A549 (cell line): Measurements from ENCODE around the gene PTTG1IP.

ENCODE experiments used
- CTCF ChIP-seq: fragments of >200 bp; sonication (Bioruptor Twin); formaldehyde crosslinking; IDR thresholded peaks from 3 replicates; pipeline ENCODE4 v1.5.1; 2016
- EP300 ChIP-seq, 2 experiments: fragments of >200 bp; sonication (Bioruptor Twin); formaldehyde crosslinking; IDR thresholded peaks; 2 replicates in 1 of 2; 3 replicates in 1 of 2; pipeline ENCODE4 v1.6.1; 2016 to 2017
- HDAC2 ChIP-seq: fragments of 200-600 bp; sonication (generic); IDR thresholded peaks from 2 replicates; pipeline ENCODE4 v1.6.1; 2016
- HMGXB4 ChIP-seq: fragments of 250-450 bp; sonication (Bioruptor Pico); IDR thresholded peaks from 2 replicates; pipeline ENCODE4 v1.5.0; 2021; ENCODE audit warnings: mild to moderate bottlenecking, moderate library complexity, borderline replicate concordance
- JUN ChIP-seq, 2 experiments: fragments of >200 bp; sonication (Bioruptor Twin); formaldehyde crosslinking; IDR thresholded peaks; 2 replicates in 1 of 2; 3 replicates in 1 of 2; pipeline ENCODE4 v1.6.1; 2016 to 2017
- KDM5A ChIP-seq: fragments of 200-600 bp; sonication (generic); IDR thresholded peaks from 2 replicates; pipeline ENCODE4 v1.6.1; 2016; ENCODE audit warnings: antibody characterized with exemption, mild to moderate bottlenecking
- PBX3 ChIP-seq: IDR thresholded peaks from 2 replicates; pipeline ENCODE4 v1.6.1; 2012
- POLR2A ChIP-seq: IDR thresholded peaks from 2 replicates; pipeline ENCODE4 v1.6.1; 2012; ENCODE audit warnings: mild to moderate bottlenecking, low read length
- RARB ChIP-seq: fragments of 250-450 bp; sonication (Bioruptor Pico); IDR thresholded peaks from 2 replicates; pipeline ENCODE4 v1.8.0; 2021; ENCODE audit warnings: mild to moderate bottlenecking, moderate library complexity
- RFX5 ChIP-seq: fragments of 450-650 bp; IDR thresholded peaks from 2 replicates; pipeline ENCODE4 v1.7.1; 2014; ENCODE audit warnings: antibody characterized with exemption, mild to moderate bottlenecking, moderate library complexity
- ZFP36 ChIP-seq: fragments of 450-650 bp; IDR thresholded peaks from 2 replicates; pipeline ENCODE4 v1.6.1; 2014; ENCODE audit warnings: borderline replicate concordance; ENCODE audit not compliant: partially characterized antibody

GRCh38 chr21:44865561-44866280 lies 7.8 kb downstream of the PTTG1IP start:
- TF ChIP-seq CTCF, result no peak
- TF ChIP-seq RARB (CRISPR knock-in tag), result no peak
- TF ChIP-seq RFX5, result no peak
- no peak for TF ChIP-seq JUN (IDR thresholded peaks at IDR 0.05)
- no peak for TF ChIP-seq KDM5A
- no peak for TF ChIP-seq EP300 (IDR thresholded peaks at IDR 0.05)
- TF ChIP-seq ZFP36, result no peak
- no peak for TF ChIP-seq HDAC2
- TF ChIP-seq HMGXB4 (CRISPR knock-in tag), result no peak
- no peak for TF ChIP-seq PBX3
- no peak for TF ChIP-seq POLR2A
